Stimulated activated CD4-positive, alpha-beta T cell treated with anti-CD3 and anti-CD28 coated beads, Interleukin-4, amount 100 ng/mL, for 48 hours (primary cell): ENCODE measurements around the gene S100A16.
"Not testable (repeated sequence)": the region's sequence is repeated elsewhere in the genome, so short reads cannot be mapped to it uniquely, and the experiment has no call there.

Experiments used
- DNase-seq, 2 donors: peaks; one replicate each; pipeline ENCODE4 v3.0.0-alpha.2; 2020; ENCODE audit warnings: low read depth in 2 of 2

S100A16 gene

DNA sequence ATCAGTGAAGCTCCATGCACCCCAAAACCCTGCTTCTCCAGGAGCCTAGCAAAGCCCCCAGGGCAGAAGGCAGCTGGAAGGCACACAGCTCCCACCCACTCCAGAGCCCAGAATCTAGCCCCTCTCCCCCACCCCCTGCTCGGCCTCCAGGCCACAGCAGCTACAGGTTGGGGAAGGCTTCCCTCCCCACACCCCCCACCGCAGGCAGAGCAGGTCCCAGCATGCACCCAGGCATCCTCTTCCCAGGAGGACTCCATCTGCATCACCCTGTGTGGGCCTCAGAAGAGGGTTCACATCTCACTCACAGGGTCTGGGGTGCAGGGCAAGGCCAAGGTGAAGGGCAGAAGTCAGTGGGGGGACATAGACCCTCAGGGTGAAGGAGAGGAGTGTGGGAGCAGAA, 2.5 kb upstream of the S100A16 start:
- no peak for DNase-seq

DNA sequence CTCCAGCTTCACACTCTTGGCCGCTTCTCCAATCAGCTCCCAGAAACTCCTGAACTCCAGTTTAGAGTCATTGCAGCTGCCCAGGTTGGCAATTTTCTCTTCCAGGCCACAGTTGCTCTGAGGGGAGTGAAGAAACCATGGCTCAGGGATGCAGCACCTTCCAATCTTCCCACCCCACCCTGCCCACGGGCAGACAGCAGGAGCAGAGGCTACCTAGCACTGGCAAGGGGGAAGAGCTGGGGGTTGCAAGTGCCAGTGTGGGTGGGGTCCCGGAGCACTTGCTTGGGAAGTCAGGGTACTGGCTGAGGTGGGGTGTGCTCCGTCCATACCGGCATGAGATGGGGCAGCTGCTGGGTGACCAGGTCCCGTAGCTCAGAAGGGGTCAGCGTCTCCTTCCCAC, 2.0 kb upstream of the S100A16 start:
- DNase-seq: no peak

DNA sequence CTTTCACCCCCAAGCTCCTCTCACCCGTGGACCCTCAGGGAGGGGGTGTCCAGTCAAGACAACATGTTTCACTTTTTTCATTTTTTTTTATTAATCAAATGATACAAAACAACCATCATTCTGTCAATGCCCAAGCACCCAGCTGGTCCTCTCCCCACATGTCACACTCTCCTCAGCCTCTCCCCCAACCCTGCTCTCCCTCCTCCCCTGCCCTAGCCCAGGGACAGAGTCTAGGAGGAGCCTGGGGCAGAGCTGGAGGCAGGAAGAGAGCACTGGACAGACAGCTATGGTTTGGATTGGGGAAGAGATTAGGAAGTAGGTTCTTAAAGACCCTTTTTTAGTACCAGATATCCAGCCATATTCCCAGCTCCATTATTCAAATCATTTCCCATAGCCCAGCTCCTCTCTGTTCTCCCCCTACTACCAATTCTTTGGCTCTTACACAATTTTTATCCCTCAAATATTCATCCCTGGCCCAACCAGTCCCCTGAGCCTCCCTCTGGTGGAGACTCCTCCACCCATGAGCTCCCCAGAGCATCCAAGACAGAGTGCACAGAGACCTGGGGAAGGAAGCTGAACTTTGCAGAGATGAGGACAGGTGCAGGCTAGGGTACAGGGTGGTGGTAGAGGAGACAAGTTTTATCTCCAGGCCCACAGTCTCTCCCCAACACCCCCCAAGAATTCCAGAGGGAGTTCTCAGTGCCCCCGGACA, 1.4 kb upstream of the S100A16 start:
- DNase-seq: no peak

DNA sequence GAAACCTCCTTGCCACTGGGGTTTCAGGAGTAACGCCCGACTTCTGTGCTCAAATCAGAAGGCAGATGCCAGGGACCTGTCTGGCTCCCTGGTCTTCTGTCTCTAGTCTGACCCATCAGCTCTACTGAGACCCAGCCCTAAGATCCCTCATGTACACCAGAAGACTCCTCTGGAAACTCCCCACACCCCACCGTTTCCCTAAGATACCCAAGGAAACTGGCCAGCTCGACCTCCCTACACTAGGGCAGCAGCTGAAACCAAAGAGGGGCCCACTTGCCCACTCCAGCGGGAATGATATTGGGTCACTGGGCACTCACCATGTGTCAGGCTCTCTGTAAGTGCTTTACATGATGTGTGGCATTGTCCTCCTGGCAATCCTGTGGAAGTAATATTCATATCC, 469 bp upstream of the S100A16 start:
- DNase-seq: no peak

DNA sequence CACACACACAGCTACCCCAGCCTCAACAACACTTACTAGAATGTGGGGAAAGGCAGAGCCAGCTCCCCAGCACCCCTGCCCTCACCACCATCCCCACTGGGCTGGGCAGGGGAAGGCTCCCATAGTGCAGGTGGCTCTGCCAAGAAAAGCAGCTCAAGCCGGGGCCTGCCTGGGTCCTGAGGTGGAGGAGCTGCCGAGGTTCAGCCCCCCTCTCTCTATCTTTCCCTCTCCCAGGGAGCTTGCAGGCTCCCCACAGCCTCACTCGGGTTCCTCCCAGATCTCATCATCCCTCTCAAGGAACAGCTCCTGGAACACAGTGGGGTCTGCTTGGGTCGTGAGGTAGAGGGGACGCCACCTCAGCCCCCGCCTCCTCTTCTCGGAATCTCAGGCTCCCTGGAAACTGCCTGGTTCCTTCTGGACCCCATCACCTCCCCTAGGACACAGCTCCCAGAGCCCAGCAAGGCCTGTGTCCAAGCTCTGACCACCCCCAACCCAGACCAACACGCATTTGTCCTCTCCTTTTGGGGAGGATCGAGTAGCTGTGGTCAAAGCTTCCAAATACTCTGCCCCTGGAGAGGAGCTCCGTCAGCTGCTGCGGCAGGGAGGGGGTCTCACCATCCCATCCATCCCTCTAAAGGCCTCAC, 704 bp downstream of the S100A16 start:
- DNase-seq: no peak

DNA sequence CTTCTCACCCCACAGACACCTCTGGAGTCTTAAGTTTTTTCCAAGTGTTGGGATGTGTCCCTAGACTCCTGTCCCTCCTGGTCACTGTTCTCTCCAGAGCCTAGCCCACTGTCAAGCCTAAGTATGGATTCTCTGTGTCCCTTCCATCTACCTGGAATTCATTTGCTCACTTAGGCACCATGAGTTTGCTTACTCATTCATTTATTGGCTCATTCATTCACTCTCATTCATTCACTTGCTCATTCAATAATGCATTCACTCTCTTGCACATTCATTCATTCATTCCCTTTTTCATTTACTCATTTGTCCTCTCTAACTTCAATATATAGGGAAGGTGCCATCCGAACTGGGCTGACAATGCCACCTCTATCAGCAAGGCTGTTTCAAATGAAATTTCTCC, 1.6 kb downstream of the S100A16 start:
- no peak for DNase-seq

DNA sequence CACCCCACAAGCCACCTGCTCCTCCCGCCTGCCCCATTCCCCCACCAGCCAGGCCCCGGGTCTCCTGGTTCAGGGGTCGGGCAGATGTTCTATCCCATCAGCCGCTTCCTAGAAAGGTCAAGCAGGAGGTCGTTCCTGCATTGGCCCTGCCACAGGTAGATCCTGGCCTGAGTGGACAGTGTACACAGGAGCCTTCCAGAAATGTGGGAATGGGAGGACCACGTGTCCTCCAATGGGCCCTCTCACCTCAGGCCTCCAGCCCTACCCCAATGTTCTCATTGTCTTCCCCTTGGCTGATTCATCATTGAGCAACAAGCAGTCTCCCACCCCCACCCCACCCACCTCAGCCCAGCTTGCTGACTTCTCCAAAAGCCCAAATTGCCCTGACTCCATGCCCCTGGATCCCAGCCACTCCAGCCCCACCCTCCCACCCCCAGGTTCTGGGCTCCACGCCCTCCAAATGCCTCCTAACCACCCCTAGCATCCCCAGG, 2.1 kb downstream of the S100A16 start:
- DNase-seq: no peak

DNA sequence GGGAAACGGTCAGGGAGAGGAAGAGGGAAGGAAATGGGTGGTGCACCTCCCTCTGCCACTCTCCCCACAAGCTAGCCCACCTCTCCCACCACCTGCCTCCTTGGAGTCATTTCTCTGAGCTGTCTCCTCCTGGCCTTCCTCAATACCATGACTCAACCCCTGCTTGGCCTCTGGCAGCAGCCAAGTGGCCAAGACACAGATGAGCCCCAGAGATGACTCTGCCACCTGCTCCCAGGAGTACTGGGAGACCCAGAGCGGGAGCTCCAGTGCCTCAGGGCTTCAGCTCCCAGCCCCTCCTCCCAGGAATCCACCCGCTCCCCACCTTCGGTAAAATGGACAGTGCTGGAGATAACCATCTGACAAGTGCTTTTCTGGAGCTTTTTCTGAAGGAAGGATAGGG, 2.6 kb downstream of the S100A16 start:
- DNase-seq: no peak

DNA sequence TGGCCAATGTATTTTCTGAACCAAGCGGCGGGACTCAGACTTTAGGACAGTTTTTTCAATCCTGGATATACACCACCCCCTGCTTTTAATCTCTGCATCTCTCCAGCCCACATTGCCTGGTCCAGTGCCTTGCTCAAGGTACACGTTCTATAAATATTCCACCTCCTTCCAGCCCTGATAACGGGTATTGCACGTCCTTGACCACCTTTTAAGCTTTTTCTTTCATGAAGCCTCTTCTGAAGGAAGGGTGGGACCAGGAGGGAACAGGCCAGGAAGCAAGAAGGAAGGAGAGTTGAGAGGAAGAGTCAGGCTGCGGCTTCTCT, 3.4 kb downstream of the S100A16 start:
- no peak for DNase-seq

DNA sequence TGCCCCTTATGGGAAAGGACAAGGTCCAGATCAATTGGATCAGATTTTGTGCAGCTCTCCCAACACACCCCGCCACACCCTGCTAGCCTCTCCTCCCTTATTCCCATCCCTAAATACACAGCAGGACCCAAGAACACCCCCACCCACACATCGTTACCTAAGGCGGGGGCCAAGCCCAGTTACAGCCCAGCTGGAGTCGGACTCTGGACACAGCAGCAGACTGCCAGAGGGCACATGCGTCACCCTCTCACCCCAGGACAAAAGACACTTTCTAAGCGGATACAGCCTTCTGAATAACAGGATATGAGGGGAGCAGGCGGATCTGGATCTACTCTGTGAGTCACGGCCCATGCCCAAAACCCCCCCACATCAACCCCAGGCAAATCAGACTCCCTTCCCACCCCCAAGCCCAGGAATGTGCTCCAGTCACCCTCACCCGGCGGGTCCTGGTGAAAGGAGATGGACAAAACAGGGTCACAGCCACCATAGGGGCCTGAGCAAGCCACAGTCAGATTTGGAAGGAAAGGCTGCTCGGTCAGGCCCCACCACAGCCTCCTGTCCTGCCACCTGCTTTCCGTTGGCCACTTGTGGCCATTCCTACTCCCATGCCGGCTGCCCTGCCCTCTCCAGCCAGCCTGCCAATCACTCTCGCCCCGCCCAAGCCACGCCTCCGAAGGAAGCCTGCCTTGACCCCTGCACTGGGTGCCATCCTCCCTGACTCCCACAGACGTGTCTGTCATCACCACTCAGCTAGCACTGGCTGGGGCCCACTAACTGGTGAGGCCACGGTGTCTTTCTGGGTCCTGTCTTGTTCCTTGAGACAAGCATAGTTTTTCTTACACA, 4.0 kb downstream of the S100A16 start:
- DNase-seq: no peak

DNA sequence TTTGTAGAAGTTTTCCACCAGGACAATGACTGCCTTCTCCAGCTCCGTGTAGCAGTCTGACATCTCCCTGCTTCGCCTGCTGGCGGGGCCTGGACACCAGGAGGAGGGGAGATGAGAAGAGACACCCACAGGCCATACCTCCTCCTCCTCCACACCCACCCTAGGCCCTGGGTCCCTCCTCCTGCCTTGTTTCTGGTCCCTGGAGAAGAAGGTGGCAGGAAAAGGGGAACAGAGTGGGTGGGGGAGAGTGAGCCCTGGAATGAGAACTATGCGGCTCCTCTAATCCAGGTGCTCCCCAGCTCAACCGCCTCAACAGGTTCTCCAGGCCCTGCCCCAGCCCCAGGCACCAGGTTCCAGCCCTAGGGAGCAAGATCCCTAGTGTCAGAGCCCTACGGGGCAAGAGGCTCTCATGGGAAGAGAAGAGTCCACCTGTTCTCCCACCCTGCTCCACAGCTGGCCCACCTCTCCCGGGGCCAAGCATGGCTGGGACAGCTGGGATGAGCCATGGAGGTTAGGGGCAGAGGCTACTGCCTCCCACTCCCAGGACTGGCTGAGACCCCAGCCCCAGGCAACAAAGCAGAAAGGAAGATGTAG, 4.8 kb downstream of the S100A16 start:
- no peak for DNase-seq

DNA sequence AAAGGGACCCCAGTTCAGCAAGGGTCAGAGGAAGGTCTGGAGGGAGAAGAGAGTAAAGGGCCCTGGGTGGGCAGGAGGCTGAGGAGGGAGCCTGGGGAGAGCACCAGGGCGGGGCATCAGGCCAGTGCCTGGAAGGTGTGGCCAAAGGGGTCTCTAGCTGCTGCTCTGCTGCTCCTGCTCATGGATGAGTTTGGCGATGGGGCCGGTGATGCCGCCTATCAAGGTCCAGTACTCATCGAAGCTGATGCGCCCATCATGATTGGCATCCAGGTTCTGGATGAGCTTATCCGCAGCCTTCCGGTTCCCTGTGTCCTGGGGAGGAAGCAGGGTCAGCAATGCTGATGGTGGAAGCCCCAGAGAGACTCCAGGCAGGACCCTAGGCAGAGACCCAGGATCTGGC, 5.6 kb downstream of the S100A16 start:
- no peak for DNase-seq

DNA sequence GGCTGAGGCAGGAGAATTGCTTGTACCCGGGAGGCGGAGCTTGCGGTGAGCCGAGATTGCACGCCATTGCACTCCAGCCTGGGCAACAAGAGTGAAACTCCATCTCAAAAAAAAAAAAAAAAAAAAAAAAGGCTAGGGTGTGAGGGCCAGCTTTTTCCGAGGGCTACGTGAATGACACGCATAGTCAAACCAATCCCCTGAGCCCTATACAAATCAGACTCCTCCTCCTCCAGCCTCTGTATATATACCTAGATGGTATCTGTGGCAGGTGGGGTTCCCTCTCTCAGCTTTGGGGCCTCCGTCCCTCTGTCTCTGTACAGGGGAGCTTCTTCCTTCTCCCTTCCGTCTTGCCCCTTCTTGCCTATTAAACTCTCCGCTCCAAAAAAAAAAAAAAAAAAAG, 6.7 kb downstream of the S100A16 start:
- DNase-seq: no peak

DNA sequence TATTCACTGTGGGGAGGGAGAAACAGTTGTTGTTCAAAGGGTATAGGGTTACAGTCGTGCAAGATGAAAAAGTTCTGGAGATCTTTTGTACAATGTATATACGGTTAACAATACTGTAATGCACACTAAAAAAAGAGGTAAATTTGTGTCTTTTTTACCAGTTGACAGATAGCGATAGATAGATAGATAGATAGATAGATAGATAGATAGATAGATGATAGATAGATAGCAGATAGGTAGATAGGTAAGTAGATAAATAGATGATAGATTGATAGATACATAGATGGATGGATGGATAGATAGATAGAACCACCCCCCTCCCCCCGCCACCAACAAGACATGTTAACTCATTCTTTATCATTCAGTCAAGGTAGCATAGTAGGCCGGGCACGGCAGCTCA, 10.2 kb downstream of the S100A16 start:
- DNase-seq: no peak

DNA sequence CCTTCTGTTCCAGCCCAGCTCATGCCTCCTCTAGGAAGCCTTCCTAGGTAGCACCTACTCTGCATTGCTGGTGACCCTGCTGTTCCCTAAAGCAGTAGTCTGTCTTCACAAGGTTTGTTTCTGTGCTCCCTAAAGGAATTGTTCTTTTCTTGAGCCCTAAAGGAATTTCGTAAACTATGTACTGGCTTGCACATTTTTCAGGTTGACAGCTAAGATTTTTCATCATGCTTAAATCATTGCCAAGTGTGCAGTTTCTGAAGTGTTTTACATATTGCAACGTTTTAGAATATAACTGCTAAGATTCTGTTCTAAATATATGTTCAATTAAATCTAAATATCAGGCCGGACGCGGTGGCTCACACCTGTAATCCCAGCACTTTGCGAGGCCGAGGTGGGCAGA, 13.1 kb downstream of the S100A16 start:
- DNase-seq: no peak

DNA sequence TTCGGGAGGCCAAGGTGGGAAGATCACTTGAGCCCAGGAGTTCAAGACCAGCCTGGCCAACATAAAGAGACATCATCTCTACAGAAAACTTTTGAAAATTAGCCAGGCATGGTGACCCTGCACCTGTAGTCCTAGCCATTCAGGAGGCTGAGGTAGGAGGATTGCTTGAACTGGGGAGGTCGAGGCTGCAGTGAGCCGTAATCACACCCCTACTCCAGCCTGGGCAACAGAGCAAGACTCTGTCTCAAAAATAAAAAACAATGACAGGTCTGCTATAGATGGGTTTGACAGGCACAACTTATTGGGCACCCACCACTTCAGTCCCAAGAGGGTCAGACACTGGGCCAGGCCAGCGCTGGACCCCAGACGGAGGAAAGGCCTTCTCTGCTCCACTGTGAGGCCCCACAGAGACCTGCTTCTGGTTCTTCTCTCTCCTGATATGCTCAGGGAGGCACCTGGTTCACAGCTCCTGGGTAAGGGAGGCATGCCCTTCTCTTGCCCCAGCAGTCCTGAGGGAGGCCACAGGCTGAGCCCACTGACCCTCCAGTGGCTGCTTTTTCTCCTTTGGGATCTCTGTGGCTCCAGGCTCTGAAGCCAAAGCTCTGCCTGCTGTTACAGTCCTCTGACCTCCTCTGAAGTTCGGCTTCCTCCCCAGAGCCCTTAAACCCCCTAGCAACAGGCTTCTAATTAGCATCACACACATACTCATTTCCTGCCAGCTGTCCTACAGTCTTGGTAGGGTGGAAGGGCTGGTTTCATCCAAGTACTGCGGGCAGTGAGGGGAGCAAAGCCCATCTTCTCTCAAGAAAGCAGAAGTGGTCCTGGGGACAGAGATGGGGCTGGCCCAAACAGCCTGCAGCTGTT, 14.4 kb downstream of the S100A16 start:
- DNase-seq: no peak

DNA sequence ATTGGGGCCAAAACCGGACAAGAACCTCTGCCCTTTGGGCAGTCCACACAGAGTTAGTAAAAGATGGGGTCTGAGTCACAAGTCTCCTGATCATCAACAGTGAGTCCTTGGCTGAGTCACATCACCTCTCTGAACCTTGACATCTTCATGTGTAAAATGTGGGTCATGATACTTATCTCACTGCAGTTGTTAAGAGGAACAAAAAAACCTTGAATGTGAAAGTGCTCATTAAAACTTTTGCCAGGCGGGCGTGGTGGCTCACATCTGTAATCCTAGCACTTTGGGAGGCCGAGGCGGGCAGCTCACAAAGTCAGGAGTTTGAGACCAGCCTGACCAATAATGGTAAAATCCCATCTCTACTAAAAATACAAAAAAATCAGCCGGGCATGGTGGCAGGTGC, 15.7 kb downstream of the S100A16 start:
- peak; percentile 4 to 15 for DNase-seq

DNA sequence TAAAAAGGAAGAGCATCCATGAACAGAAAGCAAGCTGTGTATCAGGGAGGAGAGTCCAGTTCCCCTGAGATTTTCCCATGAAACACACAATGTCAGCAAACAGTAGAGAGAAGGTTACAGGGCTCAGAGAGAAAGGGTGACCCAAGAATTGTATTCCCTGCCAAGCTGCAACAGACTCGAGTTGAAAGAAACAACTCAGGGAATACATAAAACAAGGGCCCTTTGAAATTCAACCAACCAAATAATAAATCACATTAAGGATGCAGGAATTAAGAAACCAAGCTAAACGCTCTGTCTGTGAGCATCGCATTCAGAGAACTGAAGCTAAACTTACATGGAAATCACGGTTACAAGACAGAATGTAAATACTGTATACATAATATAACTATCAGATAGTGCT, 20.2 kb downstream of the S100A16 start:
- DNase-seq: no peak

DNA sequence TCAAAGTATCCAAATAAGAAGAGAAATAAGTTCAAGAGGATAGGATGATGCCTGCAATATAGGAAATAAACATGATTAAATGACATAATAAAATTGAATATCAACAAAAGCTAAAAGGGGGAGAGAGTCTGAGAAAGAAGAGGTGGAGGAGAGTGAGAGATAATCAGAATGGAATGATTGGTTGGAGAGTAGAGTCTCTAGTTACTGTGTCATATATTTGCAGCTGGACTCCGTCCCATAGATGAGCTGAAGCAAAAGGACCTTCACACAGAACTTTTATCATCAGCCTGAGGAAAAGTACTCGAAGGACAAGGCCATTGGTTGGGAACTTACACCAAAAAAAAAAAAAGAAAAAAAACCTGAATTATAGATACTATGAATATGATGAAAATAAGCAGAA, 24.5 kb downstream of the S100A16 start:
- no peak for DNase-seq

DNA sequence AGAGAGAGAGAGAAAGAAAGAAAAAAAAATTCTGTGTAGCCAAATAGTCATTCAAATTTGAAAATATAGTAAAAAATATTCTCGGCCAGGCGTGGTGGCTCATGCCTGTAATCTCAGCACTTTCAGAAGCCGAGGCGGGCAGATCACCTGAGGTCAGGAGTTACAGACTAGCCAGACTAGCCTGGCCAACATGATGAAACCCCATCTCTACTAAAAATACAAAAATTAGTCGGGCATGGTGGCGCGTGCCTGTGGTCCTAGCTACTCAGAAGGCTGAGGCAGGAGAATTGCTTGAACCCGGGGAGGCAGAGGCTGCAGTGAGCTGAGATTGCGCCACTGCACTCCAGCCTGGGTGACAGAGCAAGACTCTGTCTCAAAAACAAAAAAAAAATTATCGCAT, 24.9 kb downstream of the S100A16 start:
- DNase-seq: not testable (repeated sequence)

DNA sequence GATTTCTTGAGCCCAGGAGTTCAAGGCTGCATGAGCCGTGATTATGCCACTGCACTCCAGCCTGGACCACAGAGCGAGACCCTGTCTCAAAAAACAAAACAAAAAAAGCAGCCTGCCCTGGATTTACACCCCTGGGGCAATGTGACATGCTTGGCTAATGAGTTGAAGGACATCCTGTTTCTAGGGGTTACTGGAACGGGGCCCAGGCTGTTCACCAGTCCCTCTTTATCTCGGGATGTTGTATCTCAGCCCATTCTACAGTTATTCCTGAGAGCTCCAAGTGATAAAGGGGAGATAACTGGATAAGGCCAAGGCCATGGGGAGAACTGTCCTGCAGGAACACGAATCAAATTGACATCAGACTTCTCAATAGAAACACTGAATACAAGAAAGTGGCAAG, 25.6 kb downstream of the S100A16 start:
- no peak for DNase-seq

DNA sequence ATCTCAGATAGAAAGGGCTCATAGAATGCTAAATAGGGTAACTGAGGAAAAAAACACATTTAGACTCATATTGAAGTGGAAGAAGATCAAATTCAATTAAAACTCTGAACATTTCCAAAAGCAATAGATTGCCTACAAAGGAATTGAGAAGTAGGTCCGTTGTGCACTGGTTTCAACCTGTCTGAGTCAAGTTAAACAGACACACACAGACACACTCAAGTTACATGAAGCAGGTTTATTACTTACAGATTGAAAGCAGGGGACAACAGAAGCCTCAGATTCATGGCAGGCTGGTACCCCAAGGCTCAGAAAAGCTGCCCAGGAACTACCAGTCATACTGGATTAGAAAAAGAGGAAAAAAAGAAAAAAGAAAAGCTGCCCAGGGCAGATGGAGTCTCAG, 26.6 kb downstream of the S100A16 start:
- DNase-seq: no peak
